Amniotic epithelial cell (primary cell): ENCODE measurements around the gene ARHGAP9.
A peak's percentile ranks its signal among the peaks of the same experiment; 100 is the strongest.
"Not testable (repeated sequence)": the region's sequence is repeated elsewhere in the genome, so short reads cannot be mapped to it uniquely, and the experiment has no call there.

ENCODE experiments used
- DNase-seq: peaks from one replicate; pipeline ENCODE4 v3.0.0-alpha.2; 2010; ENCODE audit warnings: low read depth

Gene ARHGAP9

DNA sequence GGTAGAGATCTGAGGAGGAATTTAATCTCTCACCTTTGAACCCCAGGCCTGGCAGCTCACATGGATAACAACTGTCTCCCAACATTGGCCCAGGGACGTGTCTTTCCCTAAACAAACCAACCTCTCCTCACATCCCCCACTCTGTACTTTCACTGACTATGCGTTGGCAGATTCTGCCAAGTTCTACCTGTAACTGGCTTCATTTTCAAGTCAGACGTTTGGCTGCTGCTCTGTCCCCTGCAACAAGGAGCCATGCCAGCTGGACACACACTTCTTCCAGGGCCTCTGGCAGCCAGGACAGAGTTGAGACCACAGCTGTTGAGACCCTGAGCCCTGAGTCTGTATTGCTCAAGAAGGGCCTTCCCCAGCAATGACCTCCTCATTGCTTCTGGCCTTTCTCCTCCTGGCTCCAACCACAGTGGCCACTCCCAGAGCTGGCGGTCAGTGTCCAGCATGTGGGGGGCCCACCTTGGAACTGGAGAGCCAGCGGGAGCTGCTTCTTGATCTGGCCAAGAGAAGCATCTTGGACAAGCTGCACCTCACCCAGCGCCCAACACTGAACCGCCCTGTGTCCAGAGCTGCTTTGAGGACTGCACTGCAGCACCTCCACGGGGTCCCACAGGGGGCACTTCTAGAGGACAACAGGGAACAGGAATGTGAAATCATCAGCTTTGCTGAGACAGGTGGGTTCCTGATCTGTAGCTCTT lies 45.0 kb downstream of the ARHGAP9 start, which contains the start of gene INHBC:
INHBC (plus strand) TSS at position 268 of the 707 bp plus-strand sequence; CDS start at position 371, 103 bp downstream.
- DNase-seq, result peak; percentile 16

DNA sequence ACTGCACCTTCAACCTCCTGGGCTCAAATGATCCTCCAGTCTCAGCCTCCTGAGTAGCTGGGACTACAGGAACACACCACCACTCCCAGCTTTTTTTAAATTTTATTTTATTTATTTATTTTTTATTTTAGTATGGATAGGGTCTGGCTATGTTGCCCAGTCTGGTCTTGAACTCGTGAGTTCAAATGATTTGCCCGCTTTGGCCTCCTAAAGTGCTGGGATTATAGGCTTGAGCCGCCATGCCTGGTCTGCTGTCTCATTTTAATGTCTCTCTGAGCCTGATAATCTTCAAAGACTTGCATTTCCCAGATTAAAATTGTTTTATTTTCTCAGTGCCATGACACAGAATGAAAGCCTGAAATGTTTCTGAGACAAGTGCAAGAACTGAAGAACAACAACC lies 46.3 kb downstream of the ARHGAP9 start:
- DNase-seq, result no peak

DNA sequence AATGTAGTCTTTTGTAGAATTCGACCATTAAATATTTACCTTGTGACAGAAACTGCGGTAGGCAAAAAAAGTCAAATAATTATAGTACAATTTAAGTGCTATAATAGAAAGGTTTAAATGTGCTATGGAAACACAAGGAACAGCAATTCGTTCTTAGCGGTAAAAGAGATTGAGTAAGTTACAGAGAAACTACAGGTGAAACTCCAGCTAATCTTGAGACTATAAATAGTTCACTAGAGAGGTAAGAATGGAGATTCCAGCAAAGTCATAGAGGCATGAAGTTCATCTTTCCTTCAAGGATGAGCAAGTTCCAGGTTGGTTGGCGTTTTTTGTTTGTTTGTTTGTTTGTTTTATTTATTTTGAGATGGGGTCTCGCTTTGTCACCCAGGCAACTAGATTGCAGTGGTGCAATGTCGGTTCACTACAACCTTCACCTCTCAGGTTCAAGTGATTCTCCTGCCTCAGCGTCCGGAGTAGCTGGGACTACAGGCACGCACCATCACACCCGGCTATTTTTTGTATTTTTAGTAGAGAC lies 47.9 kb downstream of the ARHGAP9 start:
- no peak for DNase-seq

DNA sequence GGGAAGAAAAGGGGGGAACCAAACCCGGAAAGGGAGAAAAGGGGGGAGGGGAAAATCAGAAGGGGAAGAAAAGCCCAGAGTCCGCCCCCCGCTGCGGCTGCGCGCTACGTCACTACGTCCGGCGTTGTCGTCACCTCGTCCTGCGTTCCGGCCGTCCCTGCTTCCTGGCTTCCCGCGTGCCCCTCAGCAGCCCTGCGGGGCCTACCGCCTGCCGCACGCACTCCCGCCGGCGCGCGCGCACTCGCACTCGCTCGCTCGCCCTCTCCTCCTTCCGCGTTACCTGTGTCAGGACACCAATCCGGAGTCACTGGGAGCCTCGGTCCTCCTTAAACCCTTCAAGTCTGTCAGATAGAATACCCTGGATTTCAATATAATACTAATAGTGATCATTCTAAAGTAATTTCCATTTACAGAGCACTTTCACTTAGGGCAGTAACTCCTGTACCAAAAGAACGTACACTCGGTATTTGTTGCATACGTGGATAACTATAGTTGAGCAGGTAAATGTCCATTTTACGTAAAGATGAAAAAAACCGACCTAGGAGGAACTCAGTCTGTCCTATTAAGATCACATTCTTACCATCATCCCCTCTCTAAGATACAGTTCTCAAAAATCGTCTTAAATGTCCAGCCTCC lies 48.6 kb downstream of the ARHGAP9 start, which contains the start of gene R3HDM2:
R3HDM2 (minus strand) TSS at position 113 of the 636 bp plus-strand sequence. CDS start 120,615 bp downstream, outside the sequence.
- peak; percentile 93 for DNase-seq

DNA sequence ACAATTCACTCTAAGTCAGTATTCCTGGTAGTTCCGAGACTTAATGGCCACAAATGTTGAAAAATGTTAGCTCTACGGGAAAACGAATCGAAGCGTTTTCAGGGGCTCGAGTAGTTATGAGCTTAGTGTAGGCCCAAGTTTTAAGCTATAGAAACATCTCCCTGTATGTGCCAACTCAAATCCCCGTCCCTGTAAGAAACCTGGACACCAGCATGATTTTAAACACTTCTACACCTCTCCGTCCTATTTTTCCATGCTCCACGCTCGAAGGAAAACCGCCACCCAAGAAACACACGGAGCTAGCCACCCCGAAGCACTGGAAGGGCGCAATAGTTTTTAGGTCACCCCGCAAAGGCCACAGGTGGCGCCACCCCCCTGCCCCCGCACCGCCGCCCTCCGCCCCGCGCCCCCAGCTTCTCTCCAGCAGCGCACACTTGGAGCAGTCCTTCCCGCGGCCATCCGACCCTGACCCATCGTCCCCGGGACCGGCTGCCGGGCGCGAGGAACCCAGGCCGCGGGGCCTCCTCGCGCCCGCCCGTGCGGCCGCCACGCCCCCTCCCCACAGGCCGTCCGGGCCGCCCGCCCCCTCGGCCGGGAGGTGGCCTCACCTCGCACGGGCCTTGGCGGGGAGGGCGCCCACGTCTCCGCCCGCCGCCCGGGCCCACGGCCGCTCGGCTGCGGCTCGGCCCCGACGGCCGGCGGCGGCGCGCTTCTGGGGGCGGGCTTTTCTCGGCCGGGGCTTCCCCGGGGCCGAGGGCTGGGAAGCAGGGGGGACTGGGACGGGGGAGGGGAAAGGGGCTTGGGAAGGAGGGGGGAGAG lies 49.3 kb downstream of the ARHGAP9 start:
- DNase-seq, result peak; percentile 20

DNA sequence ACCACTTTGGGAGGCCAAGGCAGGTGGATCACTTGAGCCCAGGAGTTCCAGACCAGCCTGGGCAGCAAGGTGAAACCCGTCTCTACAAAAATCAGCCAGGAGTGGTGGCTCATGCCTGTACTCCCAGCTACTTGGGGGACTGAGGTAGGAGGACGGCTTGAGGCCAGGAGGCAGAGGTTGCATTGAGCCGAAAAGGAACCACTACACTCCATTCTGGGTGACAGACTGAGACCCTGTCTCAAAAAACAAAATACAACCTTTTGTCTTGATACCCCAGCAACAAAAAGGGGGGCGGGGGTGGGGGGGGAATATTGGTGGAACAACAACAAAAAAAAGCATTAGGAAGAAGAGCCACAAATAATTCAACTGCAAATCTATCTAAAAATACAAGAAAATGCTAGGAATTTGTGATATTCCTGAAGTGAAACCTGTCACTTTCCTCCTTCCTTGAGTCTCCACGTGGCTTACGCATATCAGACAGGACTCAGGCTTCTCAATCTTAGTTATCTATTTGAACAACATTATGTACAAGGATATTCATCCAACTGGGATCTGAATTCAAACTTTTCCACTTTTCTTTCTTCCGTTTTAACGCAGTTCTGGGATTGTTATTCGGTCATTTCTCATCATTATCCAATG lies 50.1 kb downstream of the ARHGAP9 start:
- peak; percentile 16 for DNase-seq

DNA sequence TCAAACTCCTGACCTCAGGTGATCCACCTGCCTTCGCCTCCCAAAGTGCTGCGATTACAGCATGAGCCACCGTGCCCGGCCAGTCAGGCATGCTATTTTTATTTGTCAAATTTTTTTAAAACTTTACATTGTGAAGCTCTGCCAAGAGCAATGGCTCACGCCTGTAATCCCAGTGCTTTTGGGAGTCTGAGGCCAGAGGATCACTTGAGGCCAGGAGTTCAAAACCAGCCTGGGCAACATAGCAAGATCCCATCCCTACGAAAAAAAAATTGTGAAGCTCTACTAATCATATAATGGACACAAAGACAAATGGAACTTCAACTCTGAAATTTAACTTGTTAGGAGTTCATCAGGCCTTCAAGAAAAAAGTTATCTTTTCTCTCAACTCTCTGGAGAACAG lies 50.7 kb downstream of the ARHGAP9 start:
- DNase-seq, result no peak

DNA sequence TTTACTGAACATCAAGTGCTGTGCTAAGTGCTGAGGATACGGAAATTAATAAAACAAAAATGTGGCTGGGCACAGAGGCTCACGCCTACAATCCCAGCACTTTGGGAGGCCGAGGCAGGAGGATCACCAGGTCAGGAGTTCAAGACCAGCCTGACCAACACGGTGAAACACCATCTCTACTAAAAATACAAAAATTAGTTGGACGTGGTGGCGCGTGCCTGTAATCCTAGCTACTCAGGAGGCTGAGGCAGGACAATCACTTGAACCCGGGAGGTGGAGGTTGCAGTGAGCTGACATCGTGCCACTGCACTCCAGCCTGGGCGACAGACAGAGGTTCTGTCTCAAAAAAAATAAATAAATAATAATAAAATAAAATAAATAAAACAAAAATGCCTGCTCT lies 52.7 kb downstream of the ARHGAP9 start:
- DNase-seq, result not testable (repeated sequence)
